Measurements from ENCODE around the gene SPATA17.

SPATA17 gene

DNA sequence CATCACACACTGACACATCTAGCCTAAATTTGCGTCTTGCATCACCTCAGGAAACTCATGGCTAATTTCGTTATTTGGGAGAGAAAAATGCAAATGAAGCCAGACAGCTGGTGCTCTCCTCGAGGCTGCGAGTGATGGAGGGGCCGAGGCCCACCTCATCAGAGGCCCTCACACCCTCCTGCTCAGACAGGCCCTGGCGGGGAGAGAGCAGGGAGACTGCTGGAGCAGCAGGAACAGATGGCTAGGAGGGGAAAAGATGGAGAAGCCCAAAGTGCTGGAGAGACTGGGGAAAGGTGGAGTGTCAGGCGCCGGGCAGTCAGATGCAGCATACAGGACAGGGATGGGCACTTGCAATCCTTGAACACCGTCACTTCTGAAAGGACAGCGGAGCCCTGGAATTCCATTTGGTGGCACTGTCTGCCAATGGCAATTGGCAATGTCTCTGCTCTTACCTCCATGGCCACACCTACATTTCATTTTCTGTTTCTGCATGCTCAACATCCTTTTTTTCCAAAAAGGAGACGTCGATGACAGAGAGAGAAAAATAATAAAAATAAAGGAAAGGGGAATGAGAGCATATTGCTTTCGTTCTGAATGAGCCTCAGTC is 286.2 kb downstream of the SPATA17 start:
- no peak overlapping the region for H3K4me3 ChIP-seq (replicated peaks; ENCODE audit: low read depth, low read length)
- TF ChIP-seq, protein P1, sequence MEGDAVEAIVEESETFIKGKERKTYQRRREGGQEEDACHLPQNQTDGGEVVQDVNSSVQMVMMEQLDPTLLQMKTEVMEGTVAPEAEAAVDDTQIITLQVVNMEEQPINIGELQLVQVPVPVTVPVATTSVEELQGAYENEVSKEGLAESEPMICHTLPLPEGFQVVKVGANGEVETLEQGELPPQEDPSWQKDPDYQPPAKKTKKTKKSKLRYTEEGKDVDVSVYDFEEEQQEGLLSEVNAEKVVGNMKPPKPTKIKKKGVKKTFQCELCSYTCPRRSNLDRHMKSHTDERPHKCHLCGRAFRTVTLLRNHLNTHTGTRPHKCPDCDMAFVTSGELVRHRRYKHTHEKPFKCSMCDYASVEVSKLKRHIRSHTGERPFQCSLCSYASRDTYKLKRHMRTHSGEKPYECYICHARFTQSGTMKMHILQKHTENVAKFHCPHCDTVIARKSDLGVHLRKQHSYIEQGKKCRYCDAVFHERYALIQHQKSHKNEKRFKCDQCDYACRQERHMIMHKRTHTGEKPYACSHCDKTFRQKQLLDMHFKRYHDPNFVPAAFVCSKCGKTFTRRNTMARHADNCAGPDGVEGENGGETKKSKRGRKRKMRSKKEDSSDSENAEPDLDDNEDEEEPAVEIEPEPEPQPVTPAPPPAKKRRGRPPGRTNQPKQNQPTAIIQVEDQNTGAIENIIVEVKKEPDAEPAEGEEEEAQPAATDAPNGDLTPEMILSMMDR (IDR thresholded peaks at IDR 0.05; ENCODE audit: insufficient read depth, low read length, poor library complexity, severe bottlenecking) = no peak
- no peak for DNase-seq (ENCODE audit: extremely low read depth, insufficient read length)
- H3K27me3 ChIP-seq (replicated peaks; ENCODE audit: control insufficient read depth, insufficient read depth, low read length) = no peaks in the 10 kb centered on the region
- H3K36me3 ChIP-seq (ENCODE audit: control insufficient read depth, insufficient read depth, low read length) = no peaks in the 10 kb centered on the region

GRCh38 chr1:217919683-217920388 is 288.7 kb downstream of the SPATA17 start:
- TF ChIP-seq, protein P1 (IDR thresholded peaks at IDR 0.05; ENCODE audit: insufficient read depth, low read length, poor library complexity, severe bottlenecking) = no peak
- Histone ChIP-seq H3K36me3 (ENCODE audit: control insufficient read depth, insufficient read depth, low read length) (no peaks in the 10 kb centered on the region), H3K27me3 (replicated peaks; ENCODE audit: control insufficient read depth, insufficient read depth, low read length) (no peaks in the 10 kb centered on the region; the same call in 1 of the 2 replicates), H3K4me3 (replicated peaks; ENCODE audit: low read depth, low read length) (no peak overlapping the region)
- no peak for DNase-seq (ENCODE audit: extremely low read depth, insufficient read length)
